SK-MEL-5 (cell line): ENCODE data around the gene ASTN2. TPM values are rescaled to one million over a fixed set of nuclear protein-coding genes. Genes with fewer than 3 reads are reported as not detected.

Experiments used
- DNase-seq: peaks from one replicate; pipeline ENCODE4 v3.0.0-alpha.2; 2016; ENCODE audit warnings: low read depth, low spot score
- in situ Hi-C: cut with HindIII; loops from 2 replicates; pipeline ENCODE4 v1.10.0; 2016; ENCODE audit warnings: low sequenced_read_pairs, high pct_unique_total_duplicates, low pct_unique_long_range_greater_than_20kb
- total RNA-seq: library from RNA; depleted of rRNA; stranded (reverse); fragments of >200 nt; shearing (Covaris generic); gene quantifications from 2 replicates; pipeline ENCODE4 v1.2.3, GENCODE V29; 2014

Gene ASTN2
- total RNA-seq, 1 experiment from 2014 or later, result 11.9 TPM

- in situ Hi-C loops, result no loop called here
- DNase-seq, result no peak
These were observed 180.8 kb downstream of the ASTN2 start for GRCh38 chr9:117234103-117234502.

- no peak for DNase-seq
- in situ Hi-C loops, result no loop called here
These were observed 181.8 kb downstream of the ASTN2 start for GRCh38 chr9:117233016-117233415.

- in situ Hi-C loops, result no loop called here
- no peak for DNase-seq
These were observed 182.6 kb downstream of the ASTN2 start for GRCh38 chr9:117232281-117232680.

- DNase-seq, result no peak
- in situ Hi-C loops, result no loop called here
These were observed 183.8 kb downstream of the ASTN2 start for GRCh38 chr9:117231012-117231411.

GRCh38 chr9:117224695-117225094 is 190.2 kb downstream of the ASTN2 start:
- no peak for DNase-seq
- in situ Hi-C loops, result no loop called here

GRCh38 chr9:117218951-117219350 is 195.9 kb downstream of the ASTN2 start:
- no peak for DNase-seq
- in situ Hi-C loops, result no loop called here

- in situ Hi-C loops, result no loop called here
- no peak for DNase-seq
These were observed 200.4 kb downstream of the ASTN2 start for GRCh38 chr9:117214416-117214815.

GRCh38 chr9:117211280-117211679 is 203.6 kb downstream of the ASTN2 start:
- in situ Hi-C loops, result no loop called here
- no peak for DNase-seq

GRCh38 chr9:117205806-117206205 is 209.1 kb downstream of the ASTN2 start:
- in situ Hi-C loops, result no loop called here
- DNase-seq, result no peak

GRCh38 chr9:117204971-117205370 is 209.9 kb downstream of the ASTN2 start:
- no peak for DNase-seq
- in situ Hi-C loops, result no loop called here

- DNase-seq, result no peak
- in situ Hi-C loops, result no loop called here
These were observed 223.2 kb downstream of the ASTN2 start for GRCh38 chr9:117191504-117192261.

GRCh38 chr9:117189121-117189520 is 225.7 kb downstream of the ASTN2 start:
- in situ Hi-C loops, result no loop called here
- DNase-seq, result no peak

GRCh38 chr9:117188394-117188793 is 226.5 kb downstream of the ASTN2 start:
- in situ Hi-C loops, result no loop called here
- no peak for DNase-seq

- no peak for DNase-seq
- in situ Hi-C loops, result no loop called here
These were observed 227.4 kb downstream of the ASTN2 start for GRCh38 chr9:117187498-117187897.

GRCh38 chr9:117184173-117184572 is 230.7 kb downstream of the ASTN2 start:
- in situ Hi-C loops, result no loop called here
- no peak for DNase-seq

GRCh38 chr9:117182046-117182445 is 232.8 kb downstream of the ASTN2 start:
- DNase-seq, result no peak
- in situ Hi-C loops, result no loop called here

GRCh38 chr9:117180896-117181445 is 233.9 kb downstream of the ASTN2 start:
- DNase-seq, result no peak
- in situ Hi-C loops, result no loop called here

- no peak for DNase-seq
- in situ Hi-C loops, result no loop called here
These were observed 236.1 kb downstream of the ASTN2 start for GRCh38 chr9:117178596-117179375.

GRCh38 chr9:117170567-117170966 is 244.3 kb downstream of the ASTN2 start:
- DNase-seq, result no peak
- in situ Hi-C loops, result no loop called here
